Esophagus muscularis mucosa (tissue), 4 donors: ENCODE measurements around the gene DMKN.
"Not testable (repeated sequence)": the region's sequence is repeated elsewhere in the genome, so short reads cannot be mapped to it uniquely, and the experiment has no call there.

Source experiments
- EP300 ChIP-seq: sonication (generic); formaldehyde crosslinking; IDR thresholded peaks from one replicate; pipeline ENCODE4 v1.6.1; 2017; ENCODE audit warnings: antibody characterized with exemption
- POLR2A ChIP-seq: fragments of 450-650 bp; IDR thresholded peaks from one replicate; pipeline ENCODE4 v1.6.1; 2017; ENCODE audit warnings: antibody characterized with exemption, moderate library complexity, mild to moderate bottlenecking, low read depth
- POLR2AphosphoS5 ChIP-seq, 2 donors: sonication (generic); formaldehyde crosslinking; IDR thresholded peaks; one replicate each; pipeline ENCODE4 v1.6.1; 2017; ENCODE audit warnings: antibody characterized with exemption in 2 of 2
- TF ChIP-seq, protein P1 (sequence below), 3 experiments: fragments of 200-600 bp in 2 of 3; fragments of 450-650 bp in 1 of 3; sonication (generic) in 2 of 3; IDR thresholded peaks; one replicate each; pipeline ENCODE4 v1.5.1; 2017 to 2019; ENCODE audit warnings: antibody characterized with exemption in 3 of 3, mild to moderate bottlenecking in 2 of 3, moderate library complexity in 1 of 3

DNA sequence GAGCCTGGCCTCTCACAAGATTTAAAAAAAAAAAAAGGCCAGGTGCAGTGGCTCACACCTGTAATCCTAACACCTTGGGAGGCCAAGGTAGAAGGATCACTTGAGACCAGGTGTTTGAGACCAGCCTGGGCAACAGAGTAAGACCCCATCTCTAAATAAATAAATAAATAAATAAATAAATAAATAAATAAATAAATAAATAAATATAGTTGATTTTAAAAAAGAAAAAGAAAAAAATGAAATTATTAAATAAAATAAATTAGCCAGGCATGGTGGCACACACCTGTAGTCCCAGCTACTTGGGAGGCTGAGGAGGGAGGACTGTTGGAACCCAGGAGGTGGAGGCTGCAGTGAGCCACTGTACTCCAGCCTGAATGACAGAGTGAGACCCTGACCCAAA is 51.7 kb downstream of the DMKN start:
- not testable (repeated sequence) for TF ChIP-seq POLR2AphosphoS5 (IDR thresholded peaks at IDR 0.05); POLR2A; EP300
- TF ChIP-seq, protein P1, sequence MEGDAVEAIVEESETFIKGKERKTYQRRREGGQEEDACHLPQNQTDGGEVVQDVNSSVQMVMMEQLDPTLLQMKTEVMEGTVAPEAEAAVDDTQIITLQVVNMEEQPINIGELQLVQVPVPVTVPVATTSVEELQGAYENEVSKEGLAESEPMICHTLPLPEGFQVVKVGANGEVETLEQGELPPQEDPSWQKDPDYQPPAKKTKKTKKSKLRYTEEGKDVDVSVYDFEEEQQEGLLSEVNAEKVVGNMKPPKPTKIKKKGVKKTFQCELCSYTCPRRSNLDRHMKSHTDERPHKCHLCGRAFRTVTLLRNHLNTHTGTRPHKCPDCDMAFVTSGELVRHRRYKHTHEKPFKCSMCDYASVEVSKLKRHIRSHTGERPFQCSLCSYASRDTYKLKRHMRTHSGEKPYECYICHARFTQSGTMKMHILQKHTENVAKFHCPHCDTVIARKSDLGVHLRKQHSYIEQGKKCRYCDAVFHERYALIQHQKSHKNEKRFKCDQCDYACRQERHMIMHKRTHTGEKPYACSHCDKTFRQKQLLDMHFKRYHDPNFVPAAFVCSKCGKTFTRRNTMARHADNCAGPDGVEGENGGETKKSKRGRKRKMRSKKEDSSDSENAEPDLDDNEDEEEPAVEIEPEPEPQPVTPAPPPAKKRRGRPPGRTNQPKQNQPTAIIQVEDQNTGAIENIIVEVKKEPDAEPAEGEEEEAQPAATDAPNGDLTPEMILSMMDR (IDR thresholded peaks at IDR 0.05), result not testable (repeated sequence)
